T-helper 9 cell (primary cell): ENCODE results near the gene SCAMP3.
"Not testable (repeated sequence)": the region's sequence is repeated elsewhere in the genome, so short reads cannot be mapped to it uniquely, and the experiment has no call there.

ENCODE experiments used
- DNase-seq: peaks from one replicate; pipeline ENCODE4 v3.0.0-alpha.2; 2020

The SCAMP3 gene

DNA sequence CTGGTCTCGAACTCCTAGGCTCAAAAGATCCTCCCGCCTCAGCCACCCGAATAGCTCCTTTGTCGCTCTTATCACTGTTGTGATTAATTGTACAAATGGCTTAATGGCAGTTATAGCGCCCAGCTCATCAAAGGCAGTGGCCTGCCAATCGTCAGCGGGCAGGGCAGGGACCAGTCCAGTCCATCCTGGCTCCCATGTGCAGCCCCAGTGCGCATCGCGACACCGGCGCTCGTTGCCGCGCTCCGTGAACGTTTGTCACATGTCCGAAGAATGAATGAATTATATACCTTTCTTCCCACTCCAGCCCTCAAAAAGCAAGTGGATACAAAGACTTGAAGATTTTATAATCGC is 35.3 kb downstream of the SCAMP3 start:
- no peak for DNase-seq

GRCh38 chr1:155226188-155226909 is 35.8 kb downstream of the SCAMP3 start:
- peak; percentile 76 for DNase-seq

DNA sequence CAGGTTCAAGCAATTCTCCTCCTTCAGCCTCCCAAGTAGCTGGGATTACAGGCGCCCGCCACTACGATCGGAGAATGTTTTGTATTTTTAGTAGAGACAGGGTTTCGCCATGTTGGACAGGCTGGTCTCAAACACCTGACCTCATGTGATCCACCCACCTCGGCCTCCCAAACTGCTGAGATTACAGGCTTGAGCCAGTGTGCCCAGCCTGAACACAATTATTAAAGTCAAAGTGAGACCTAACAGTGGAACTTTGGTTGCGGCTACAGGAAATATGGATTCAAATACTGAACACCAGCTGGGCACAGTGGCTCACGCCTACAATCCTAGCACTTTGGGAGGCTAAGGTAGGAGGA is 36.8 kb downstream of the SCAMP3 start:
- not testable (repeated sequence) for DNase-seq

DNA sequence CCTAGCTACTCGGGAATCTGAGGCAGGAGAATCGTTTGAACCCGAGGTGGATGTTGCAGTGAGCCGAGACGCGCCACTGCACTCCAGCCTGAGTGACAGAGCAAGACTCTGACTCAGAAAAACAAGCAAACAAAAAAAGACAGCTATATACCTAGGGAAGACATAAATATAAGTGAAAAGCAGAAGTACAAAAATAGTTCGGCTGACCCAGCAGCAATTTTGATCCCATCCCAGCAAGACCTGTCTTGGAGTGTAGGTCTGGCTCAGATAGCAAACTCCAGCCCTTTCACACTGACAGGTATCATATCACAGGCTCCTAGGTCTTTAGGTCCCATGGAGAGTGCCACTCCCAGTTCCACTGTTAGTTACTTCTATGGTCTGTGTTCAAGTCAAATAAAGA is 39.1 kb downstream of the SCAMP3 start:
- DNase-seq = no peak

DNA sequence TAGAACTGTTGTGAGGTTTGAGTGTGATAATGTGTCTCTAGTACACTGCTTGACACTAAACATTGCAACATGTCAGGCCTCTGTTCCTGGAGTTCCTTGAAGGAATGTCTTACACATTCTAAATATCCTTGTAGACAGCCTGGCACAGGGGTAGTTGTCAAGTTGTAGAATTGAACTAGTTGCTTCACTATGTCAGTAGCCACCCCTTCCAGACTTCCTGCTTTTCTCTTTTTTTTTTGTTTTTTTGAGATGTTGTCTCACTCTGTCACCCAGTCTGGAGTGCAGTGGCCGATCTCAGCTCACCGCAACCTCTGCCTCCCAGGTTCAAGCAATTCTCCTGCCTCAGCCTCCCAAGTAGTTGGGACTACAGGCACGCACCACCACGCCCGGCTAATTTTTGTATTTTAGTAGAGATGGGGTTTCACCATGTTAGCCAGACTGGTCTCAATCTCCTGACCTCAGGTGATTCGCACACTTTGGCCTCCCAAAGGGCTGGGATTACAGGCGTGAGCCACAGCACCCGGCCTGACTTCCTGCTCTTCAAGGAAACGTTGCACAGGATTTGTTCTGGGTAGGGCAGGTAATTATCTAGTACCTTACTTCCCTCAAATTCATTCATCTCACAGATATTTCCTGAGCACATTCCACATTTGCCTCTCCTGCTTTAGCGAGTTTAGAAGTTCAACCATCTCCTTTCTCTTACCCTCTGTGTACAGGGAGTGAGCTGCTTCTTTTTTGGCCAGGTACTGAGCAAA is 41.8 kb downstream of the SCAMP3 start:
- not testable (repeated sequence) for DNase-seq

DNA sequence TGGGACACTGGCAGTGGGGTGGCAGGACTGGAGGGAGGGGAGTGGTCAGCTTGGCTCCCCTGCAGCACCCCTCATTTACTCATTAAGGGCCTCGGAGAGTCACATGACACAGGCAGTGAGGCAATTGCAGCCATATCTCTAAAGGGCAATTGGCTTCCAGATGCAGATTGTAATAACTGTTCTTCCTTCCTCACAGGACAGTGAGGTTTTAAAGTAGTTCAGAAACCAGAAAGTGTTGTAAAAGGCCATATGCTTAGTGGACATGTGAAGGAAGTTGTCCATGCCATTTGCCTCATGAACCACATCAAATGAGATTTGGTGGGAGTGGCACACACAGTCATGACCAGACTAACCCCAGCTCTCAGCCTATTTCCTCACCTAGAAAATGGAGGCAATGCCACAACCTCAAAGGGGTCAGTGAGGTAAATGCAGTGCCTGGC is 42.5 kb downstream of the SCAMP3 start:
- DNase-seq = no peak

DNA sequence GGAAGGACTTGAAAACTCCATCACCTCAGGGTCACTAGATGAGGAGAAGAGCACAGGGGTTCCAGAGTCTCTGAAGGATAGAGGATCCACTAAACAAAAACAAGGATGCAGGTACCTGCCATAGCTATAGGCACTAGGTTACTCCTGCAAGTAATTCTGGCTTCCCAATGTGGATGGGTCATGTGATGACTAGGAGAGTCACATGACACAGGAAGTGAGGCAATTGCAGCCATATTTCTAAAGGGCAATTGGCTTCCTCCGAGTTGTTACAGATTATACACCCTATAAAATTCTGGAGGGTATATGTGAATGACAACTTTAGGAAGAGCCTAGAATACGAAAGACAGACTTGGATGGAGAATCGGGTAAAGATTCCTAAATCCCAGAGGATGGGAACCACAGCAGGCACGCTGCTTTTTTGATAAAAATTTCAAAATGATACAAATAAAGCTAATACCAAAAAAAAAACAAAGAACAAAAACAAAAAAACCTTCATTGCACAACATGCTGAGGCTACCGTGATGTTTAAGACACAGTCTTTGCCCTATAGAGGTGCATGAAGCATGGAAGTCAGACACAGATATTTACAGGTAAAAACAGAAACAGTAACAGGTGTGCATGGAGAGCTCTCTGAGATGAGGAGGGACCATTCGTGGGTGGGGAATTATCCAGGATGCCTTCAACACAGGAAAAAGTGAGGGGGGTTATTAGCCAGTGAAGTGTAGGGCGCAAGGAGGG is 43.1 kb downstream of the SCAMP3 start:
- no peak for DNase-seq

DNA sequence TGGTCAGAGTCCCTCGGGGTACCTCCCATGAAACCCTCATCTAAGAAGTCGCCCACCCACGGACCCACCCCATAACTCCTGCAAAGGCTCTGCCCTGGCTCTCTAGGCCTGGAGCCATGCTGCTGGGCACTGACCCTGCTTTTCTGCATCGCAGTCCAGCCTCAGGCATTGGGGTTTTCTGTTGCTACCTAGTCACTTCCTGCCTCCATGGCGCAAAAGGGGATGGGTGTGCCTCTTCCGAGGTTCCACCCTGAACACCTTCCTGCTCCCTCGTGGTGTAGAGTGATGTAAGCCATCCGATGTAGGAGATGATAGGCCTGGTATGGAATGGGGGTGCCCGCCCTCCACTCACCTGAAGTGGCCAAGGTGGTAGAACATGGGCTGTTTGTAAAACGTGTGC is 47.5 kb downstream of the SCAMP3 start:
- DNase-seq = not testable (repeated sequence)

- DNase-seq = not testable (repeated sequence)
These were observed 50.1 kb downstream of the SCAMP3 start for GRCh38 chr1:155212051-155212440.

- DNase-seq = not testable (repeated sequence)
These were observed 50.6 kb downstream of the SCAMP3 start for GRCh38 chr1:155211381-155212050.

DNA sequence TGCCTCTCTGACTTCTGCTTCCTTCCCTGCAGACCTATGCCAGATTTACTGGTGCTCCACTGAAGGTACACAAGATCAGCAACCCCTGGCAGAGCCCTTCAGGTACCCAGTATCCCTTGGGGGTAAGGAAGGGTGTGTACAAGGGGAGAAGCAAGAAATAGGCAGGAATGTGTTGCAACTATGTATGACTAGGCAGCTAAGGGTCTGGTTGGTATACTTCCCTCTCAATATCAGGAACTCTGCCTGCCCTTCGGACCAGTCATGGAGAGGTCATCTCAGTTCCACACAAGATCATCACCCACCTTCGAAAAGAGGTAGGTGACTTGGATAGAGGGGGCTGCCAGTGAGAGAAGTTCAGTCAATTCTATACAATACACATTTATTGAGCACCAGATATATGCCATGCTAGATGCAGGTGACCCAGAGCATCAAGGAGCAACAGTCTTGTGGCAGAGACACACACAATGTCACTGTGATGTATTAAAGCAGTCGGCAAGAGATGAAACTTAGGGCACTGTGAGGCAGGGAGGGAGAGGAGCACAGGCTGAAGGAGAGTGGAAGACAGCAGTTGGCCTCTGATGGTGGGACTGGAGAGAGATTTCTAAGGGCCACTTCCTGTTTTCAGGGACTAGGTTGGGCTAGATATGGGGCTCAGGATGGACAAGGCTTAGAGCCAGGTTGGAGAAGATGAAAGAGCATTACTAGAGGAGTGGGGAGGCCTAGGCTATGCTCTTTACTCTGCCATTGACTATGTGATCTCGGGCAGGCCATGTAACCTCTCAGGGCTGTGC is 51.7 kb downstream of the SCAMP3 start:
- no peak for DNase-seq

DNA sequence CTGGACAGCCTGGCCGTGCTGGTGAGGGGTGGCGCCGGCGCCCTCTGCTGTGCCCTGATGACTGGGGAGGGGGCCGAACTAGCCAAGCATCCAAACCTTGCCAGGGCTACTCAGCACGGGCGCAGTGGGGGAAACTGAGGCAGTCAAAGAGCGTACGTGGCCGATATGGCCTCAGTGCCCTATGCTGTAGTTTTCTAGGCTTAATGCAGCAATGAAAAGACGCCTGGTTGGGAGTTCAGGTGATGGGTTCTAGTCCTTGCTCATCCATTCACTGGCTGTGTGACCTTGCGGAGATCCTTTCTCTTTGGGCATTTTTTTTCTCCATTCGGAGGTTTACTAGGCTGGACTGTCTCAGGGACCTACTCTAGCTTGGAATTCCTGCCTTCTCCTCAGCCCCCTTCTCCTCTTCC is 52.8 kb downstream of the SCAMP3 start:
- DNase-seq = no peak

DNA sequence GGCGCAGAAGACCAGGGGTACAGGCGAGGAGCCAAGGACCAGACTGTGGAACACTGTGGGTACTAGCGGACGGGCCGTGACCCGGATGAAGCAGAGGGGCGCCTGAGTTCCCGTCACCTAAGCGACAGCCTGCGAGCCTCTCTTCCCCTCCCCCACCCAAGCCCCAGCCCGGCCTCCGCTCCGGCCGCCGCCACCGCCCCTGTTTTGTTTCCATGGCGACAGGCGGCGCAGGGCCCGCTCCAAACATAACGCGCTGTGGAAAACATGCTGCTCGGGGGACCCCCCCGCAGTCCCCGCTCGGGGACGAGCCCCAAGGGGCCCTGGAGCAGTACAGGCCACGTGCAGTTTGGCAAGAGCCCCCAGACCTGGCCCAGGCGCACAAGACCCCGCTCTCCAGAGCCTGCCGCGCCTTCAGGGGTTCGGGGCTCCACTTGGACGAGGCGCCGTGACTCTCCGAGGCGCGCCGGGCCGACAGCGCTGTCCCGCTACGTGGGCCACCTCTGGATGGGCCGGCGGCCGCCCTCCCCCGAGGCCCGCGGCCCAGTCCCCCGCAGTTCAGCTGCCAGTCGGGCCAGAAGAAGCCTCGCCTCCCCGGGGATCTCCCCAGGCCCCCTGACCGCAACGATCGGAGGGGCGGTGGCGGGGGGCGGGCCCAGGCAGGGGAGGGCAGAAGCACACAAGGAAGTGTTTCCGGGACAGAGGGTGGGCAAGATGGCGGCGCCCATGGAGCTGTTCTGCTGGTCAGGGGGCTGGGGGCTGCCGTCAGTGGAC is 53.4 kb downstream of the SCAMP3 start, which contains the start of gene MTX1:
Gene MTX1, plus strand, starts transcription at position 155 of the 771 bp plus-strand sequence. Its CDS starts 110 bp downstream, at position 265.
- DNase-seq = peak; percentile 86

GRCh38 chr1:155207806-155208540 is 54.2 kb downstream of the SCAMP3 start, which contains the start of gene THBS3:
Gene THBS3 (minus strand): TSS chr1:155207897. CDS start chr1:155207876, 21 bp downstream.
- no peak for DNase-seq

- DNase-seq = peak; percentile 94
These were observed 55.0 kb downstream of the SCAMP3 start for GRCh38 chr1:155206891-155207805.
